ENCODE results near the gene SH3PXD2A. TPM values are rescaled to one million over a fixed set of nuclear protein-coding genes. Genes with fewer than 3 reads are reported as not detected.

SH3PXD2A gene
- total and polyA plus RNA-seq, 2 experiments from 2014 or later = 1.8 to 5.0 TPM

- Histone ChIP-seq H4K20me1 (replicated peaks; ENCODE audit: insufficient read depth) (no peaks in the 10 kb centered on the region), H2AFZ (no peak overlapping the region), H3K4me3 (no peak overlapping the region), H3K79me2 (replicated peaks; ENCODE audit: insufficient read depth) (no peaks in the 10 kb centered on the region), H3K27ac (ENCODE audit: low read depth) (no peak overlapping the region), H3K9me2 (ENCODE audit: insufficient read depth) (no peaks in the 10 kb centered on the region), H3F3A (replicated peaks; ENCODE audit: low read depth) (no peaks in the 10 kb centered on the region), H3K4me1 (ENCODE audit: insufficient read depth) (peaks cover 9% of the 10 kb centered on the region; the same call in 1 of the 2 replicates), H3K4me2 (no peak overlapping the region), H3K36me3 (ENCODE audit: insufficient read depth) (no peaks in the 10 kb centered on the region), H3K27me3 (ENCODE audit: insufficient read depth) (peaks cover 10% of the 10 kb centered on the region)
- Mint-ChIP-seq H3K9me3 (no peaks in the 10 kb centered on the region), H3K27ac (no peak overlapping the region), H3K4me1 (peaks cover 23% of the 10 kb centered on the region), H3K36me3 (ENCODE audit: low read depth) (no peaks in the 10 kb centered on the region), H3K27me3 (ENCODE audit: insufficient read depth, low read depth, poor library complexity) (peaks cover 14% of the 10 kb centered on the region), H3K4me3 (no peak overlapping the region)
- no peak for DNase-seq (ENCODE audit: low spot score)
- TF ChIP-seq EZH2 (IDR thresholded peaks at IDR 0.05; ENCODE audit: low read depth, unreplicated experiment) (no peak), ZNF331 (CRISPR knock-in tag; IDR thresholded peaks at IDR 0.05; ENCODE audit: low read depth) (no peak), ZNF114 (CRISPR knock-in tag; IDR thresholded peaks at IDR 0.05) (no peak), NANOG (IDR thresholded peaks at IDR 0.05; ENCODE audit: borderline replicate concordance) (no peak), STAT1 (IDR thresholded peaks at IDR 0.05; ENCODE audit: unreplicated experiment) (no peak), ETS1 (IDR thresholded peaks at IDR 0.05) (no peak), CREB1 (CRISPR knock-in tag; IDR thresholded peaks at IDR 0.05; ENCODE audit: low read depth) (no peak), JUNB (IDR thresholded peaks at IDR 0.05; ENCODE audit: unreplicated experiment) (no peak), CTCF (conservative IDR thresholded peaks at IDR 0.05; ENCODE audit: low read depth in 2 of 2) (no peak)
- ATAC-seq = no peak
Observed at GRCh38 chr10:103687718-103688117, 167.7 kb downstream of the SH3PXD2A start.

DNA sequence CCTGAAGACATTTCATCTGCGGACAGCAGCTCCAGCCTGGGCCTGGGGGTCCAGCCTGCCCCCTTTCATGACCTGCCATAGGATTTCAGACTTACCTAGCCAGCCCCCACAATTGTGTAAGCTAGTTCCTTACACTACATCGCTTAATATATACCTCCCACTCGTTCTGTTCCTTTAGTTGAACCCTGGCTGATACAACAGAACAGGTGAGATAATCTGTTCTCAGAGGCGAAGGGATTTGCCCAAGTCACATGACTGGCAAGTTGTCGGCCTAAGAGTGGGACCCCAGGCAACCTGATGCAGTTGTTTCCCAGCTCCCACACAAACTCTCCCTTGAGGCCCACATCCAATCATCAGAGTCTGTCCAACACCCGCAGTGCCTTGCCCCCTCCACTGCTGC, 168.2 kb downstream of the SH3PXD2A start:
- H3K27ac Mint-ChIP-seq = no peak overlapping the region
- Histone ChIP-seq H3K36me3 (ENCODE audit: insufficient read depth) (no peaks in the 10 kb centered on the region), H3K4me3 (no peak overlapping the region), H2AFZ (no peak overlapping the region), H3K4me1 (ENCODE audit: insufficient read depth) (peaks cover 9% of the 10 kb centered on the region; the same call in 1 of the 2 replicates), H3F3A (replicated peaks; ENCODE audit: low read depth) (no peaks in the 10 kb centered on the region), H3K27ac (ENCODE audit: low read depth) (no peak overlapping the region), H3K79me2 (replicated peaks; ENCODE audit: insufficient read depth) (no peaks in the 10 kb centered on the region), H3K9me2 (ENCODE audit: insufficient read depth) (no peaks in the 10 kb centered on the region), H3K27me3 (ENCODE audit: insufficient read depth) (peaks cover 6% of the 10 kb centered on the region), H3K4me2 (no peak overlapping the region), H4K20me1 (replicated peaks; ENCODE audit: insufficient read depth) (no peaks in the 10 kb centered on the region)
- no peaks in the 10 kb centered on the region for H3K9me3 Mint-ChIP-seq
- no peak overlapping the region for H3K4me3 Mint-ChIP-seq
- no peaks in the 10 kb centered on the region for H3K36me3 Mint-ChIP-seq (ENCODE audit: low read depth)
- peaks cover 23% of the 10 kb centered on the region for H3K4me1 Mint-ChIP-seq
- ATAC-seq (no peak), DNase-seq (ENCODE audit: low spot score) (no peak)
- peaks cover 11% of the 10 kb centered on the region for H3K27me3 Mint-ChIP-seq (ENCODE audit: insufficient read depth, low read depth, poor library complexity)
- TF ChIP-seq, protein P1, sequence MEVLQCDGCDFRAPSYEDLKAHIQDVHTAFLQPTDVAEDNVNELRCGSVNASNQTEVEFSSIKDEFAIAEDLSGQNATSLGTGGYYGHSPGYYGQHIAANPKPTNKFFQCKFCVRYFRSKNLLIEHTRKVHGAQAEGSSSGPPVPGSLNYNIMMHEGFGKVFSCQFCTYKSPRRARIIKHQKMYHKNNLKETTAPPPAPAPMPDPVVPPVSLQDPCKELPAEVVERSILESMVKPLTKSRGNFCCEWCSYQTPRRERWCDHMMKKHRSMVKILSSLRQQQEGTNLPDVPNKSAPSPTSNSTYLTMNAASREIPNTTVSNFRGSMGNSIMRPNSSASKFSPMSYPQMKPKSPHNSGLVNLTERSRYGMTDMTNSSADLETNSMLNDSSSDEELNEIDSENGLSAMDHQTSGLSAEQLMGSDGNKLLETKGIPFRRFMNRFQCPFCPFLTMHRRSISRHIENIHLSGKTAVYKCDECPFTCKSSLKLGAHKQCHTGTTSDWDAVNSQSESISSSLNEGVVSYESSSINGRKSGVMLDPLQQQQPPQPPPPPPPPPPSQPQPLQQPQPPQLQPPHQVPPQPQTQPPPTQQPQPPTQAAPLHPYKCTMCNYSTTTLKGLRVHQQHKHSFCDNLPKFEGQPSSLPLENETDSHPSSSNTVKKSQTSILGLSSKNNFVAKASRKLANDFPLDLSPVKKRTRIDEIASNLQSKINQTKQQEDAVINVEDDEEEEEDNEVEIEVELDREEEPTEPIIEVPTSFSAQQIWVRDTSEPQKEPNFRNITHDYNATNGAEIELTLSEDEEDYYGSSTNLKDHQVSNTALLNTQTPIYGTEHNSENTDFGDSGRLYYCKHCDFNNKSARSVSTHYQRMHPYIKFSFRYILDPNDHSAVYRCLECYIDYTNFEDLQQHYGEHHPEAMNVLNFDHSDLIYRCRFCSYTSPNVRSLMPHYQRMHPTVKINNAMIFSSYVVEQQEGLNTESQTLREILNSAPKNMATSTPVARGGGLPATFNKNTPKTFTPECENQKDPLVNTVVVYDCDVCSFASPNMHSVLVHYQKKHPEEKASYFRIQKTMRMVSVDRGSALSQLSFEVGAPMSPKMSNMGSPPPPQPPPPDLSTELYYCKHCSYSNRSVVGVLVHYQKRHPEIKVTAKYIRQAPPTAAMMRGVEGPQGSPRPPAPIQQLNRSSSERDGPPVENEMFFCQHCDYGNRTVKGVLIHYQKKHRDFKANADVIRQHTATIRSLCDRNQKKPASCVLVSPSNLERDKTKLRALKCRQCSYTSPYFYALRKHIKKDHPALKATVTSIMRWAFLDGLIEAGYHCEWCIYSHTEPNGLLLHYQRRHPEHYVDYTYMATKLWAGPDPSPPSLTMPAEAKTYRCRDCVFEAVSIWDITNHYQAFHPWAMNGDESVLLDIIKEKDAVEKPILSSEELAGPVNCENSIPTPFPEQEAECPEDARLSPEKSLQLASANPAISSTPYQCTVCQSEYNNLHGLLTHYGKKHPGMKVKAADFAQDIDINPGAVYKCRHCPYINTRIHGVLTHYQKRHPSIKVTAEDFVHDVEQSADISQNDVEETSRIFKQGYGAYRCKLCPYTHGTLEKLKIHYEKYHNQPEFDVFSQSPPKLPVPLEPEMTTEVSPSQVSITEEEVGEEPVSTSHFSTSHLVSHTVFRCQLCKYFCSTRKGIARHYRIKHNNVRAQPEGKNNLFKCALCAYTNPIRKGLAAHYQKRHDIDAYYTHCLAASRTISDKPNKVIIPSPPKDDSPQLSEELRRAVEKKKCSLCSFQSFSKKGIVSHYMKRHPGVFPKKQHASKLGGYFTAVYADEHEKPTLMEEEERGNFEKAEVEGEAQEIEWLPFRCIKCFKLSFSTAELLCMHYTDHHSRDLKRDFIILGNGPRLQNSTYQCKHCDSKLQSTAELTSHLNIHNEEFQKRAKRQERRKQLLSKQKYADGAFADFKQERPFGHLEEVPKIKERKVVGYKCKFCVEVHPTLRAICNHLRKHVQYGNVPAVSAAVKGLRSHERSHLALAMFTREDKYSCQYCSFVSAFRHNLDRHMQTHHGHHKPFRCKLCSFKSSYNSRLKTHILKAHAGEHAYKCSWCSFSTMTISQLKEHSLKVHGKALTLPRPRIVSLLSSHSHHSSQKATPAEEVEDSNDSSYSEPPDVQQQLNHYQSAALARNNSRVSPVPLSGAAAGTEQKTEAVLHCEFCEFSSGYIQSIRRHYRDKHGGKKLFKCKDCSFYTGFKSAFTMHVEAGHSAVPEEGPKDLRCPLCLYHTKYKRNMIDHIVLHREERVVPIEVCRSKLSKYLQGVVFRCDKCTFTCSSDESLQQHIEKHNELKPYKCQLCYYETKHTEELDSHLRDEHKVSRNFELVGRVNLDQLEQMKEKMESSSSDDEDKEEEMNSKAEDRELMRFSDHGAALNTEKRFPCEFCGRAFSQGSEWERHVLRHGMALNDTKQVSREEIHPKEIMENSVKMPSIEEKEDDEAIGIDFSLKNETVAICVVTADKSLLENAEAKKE (CRISPR knock-in tag; IDR thresholded peaks at IDR 0.05) = no peak
- TF ChIP-seq STAT1 (IDR thresholded peaks at IDR 0.05; ENCODE audit: unreplicated experiment) = no peak
- no peak for TF ChIP-seq POLR2AphosphoS5 (IDR thresholded peaks at IDR 0.05; ENCODE audit: low read depth)
- TF ChIP-seq CTCF (conservative IDR thresholded peaks at IDR 0.05; ENCODE audit: low read depth in 2 of 2) = no peak
- TF ChIP-seq EZH2 (IDR thresholded peaks at IDR 0.05; ENCODE audit: low read depth, unreplicated experiment) = no peak
- no peak for TF ChIP-seq NANOG (IDR thresholded peaks at IDR 0.05; ENCODE audit: borderline replicate concordance)
